HEK293 (cell line): ENCODE measurements around the gene RHOU.

Source experiments
- GLI4 ChIP-seq: fragments of 450-650 bp; formaldehyde crosslinking; IDR thresholded peaks from 2 replicates; pipeline ENCODE4 v1.5.1; 2016; ENCODE audit warnings: missing biosample characterization, missing genetic modification characterization
- OSR2 ChIP-seq: fragments of 450-650 bp; formaldehyde crosslinking; IDR thresholded peaks from 2 replicates; pipeline ENCODE4 v1.5.1; 2016; ENCODE audit warnings: missing biosample characterization, missing genetic modification characterization
- PRDM10 ChIP-seq: fragments of 450-650 bp; formaldehyde crosslinking; IDR thresholded peaks from 2 replicates; pipeline ENCODE4 v1.5.1; 2016; ENCODE audit warnings: missing biosample characterization, missing genetic modification characterization
- PRDM2 ChIP-seq: fragments of 450-650 bp; formaldehyde crosslinking; IDR thresholded peaks from 2 replicates; pipeline ENCODE4 v1.5.1; 2016; ENCODE audit warnings: missing biosample characterization, missing genetic modification characterization, borderline replicate concordance
- REPIN1 ChIP-seq: fragments of 450-650 bp; formaldehyde crosslinking; IDR thresholded peaks from 2 replicates; pipeline ENCODE4 v1.5.1; 2017; ENCODE audit warnings: missing biosample characterization, missing genetic modification characterization, low read depth
- SALL2 ChIP-seq: fragments of 450-650 bp; formaldehyde crosslinking; IDR thresholded peaks from 2 replicates; pipeline ENCODE4 v1.5.0; 2017; ENCODE audit warnings: missing biosample characterization, mild to moderate bottlenecking, missing genetic modification characterization, borderline replicate concordance
- ZBTB10 ChIP-seq: fragments of 450-650 bp; formaldehyde crosslinking; IDR thresholded peaks from 2 replicates; pipeline ENCODE4 v1.5.1; 2016; ENCODE audit warnings: missing biosample characterization, missing genetic modification characterization
- ZNF132 ChIP-seq: fragments of 450-650 bp; formaldehyde crosslinking; IDR thresholded peaks from 2 replicates; pipeline ENCODE4 v1.5.1; 2017; ENCODE audit warnings: missing biosample characterization, missing genetic modification characterization, borderline replicate concordance
- ZNF140 ChIP-seq: fragments of 450-650 bp; formaldehyde crosslinking; IDR thresholded peaks from 2 replicates; pipeline ENCODE4 v1.5.1; 2016; ENCODE audit warnings: missing biosample characterization, missing genetic modification characterization
- ZNF169 ChIP-seq: fragments of 450-650 bp; formaldehyde crosslinking; IDR thresholded peaks from 2 replicates; pipeline ENCODE4 v1.5.1; 2016; ENCODE audit warnings: missing biosample characterization, missing genetic modification characterization
- ZNF19 ChIP-seq: fragments of 450-650 bp; formaldehyde crosslinking; IDR thresholded peaks from 2 replicates; pipeline ENCODE4; 2016; ENCODE audit warnings: missing biosample characterization, missing genetic modification characterization, low read depth
- ZNF214 ChIP-seq: fragments of 450-650 bp; formaldehyde crosslinking; IDR thresholded peaks from 2 replicates; pipeline ENCODE4 v1.5.1; 2017; ENCODE audit warnings: missing biosample characterization, mild to moderate bottlenecking, missing genetic modification characterization, borderline replicate concordance
- ZNF350 ChIP-seq: fragments of 450-650 bp; formaldehyde crosslinking; IDR thresholded peaks from 2 replicates; pipeline ENCODE4 v1.5.0; 2017; ENCODE audit warnings: missing biosample characterization, mild to moderate bottlenecking, missing genetic modification characterization
- ZNF366 ChIP-seq: fragments of 450-650 bp; formaldehyde crosslinking; conservative IDR thresholded peaks from 2 replicates; pipeline ENCODE4 v1.5.1; 2016; ENCODE audit warnings: missing biosample characterization, missing genetic modification characterization
- ZNF391 ChIP-seq: fragments of 450-650 bp; formaldehyde crosslinking; IDR thresholded peaks from 2 replicates; pipeline ENCODE4 v1.5.1; 2016; ENCODE audit warnings: low read depth, missing biosample characterization, missing genetic modification characterization, borderline replicate concordance
- ZNF423 ChIP-seq: fragments of 450-650 bp; formaldehyde crosslinking; IDR thresholded peaks from 2 replicates; pipeline ENCODE4 v1.5.1; 2016; ENCODE audit warnings: missing biosample characterization, missing genetic modification characterization
- ZNF513 ChIP-seq: fragments of 450-650 bp; IDR thresholded peaks from 2 replicates; pipeline ENCODE4 v1.5.1; 2018; ENCODE audit warnings: missing biosample characterization, missing genetic modification characterization
- ZNF529 ChIP-seq: fragments of 450-650 bp; formaldehyde crosslinking; IDR thresholded peaks from 2 replicates; pipeline ENCODE4 v1.5.1; 2017; ENCODE audit warnings: missing genetic modification characterization, missing biosample characterization; ENCODE audit not compliant: insufficient replicate concordance
- ZNF548 ChIP-seq: fragments of 450-650 bp; formaldehyde crosslinking; IDR thresholded peaks from 2 replicates; pipeline ENCODE4 v1.5.1; 2016; ENCODE audit warnings: missing biosample characterization, missing genetic modification characterization
- ZNF692 ChIP-seq: fragments of 450-650 bp; formaldehyde crosslinking; IDR thresholded peaks from 2 replicates; pipeline ENCODE4 v1.5.1; 2016; ENCODE audit warnings: missing biosample characterization, missing genetic modification characterization
- ZNF768 ChIP-seq: fragments of 450-650 bp; formaldehyde crosslinking; IDR thresholded peaks from 2 replicates; pipeline ENCODE4 v1.5.1; 2018; ENCODE audit warnings: missing biosample characterization, mild to moderate bottlenecking, missing genetic modification characterization
- ZNF776 ChIP-seq: fragments of 450-650 bp; formaldehyde crosslinking; IDR thresholded peaks from 2 replicates; pipeline ENCODE4 v1.5.0; 2017; ENCODE audit warnings: missing biosample characterization, missing genetic modification characterization, borderline replicate concordance
- ZNF777 ChIP-seq: fragments of 450-650 bp; formaldehyde crosslinking; IDR thresholded peaks from 2 replicates; pipeline ENCODE4 v1.5.1; 2017; ENCODE audit warnings: missing biosample characterization, missing genetic modification characterization, borderline replicate concordance

The RHOU gene

GRCh38 chr1:228734881-228735801 is at the start of gene RHOU (continued):
- peak; percentile 95 for TF ChIP-seq PRDM10 (tag by site-specific recombination)
- no peak for TF ChIP-seq ZNF548 (tag by site-specific recombination)
- no peak for TF ChIP-seq GLI4 (tag by site-specific recombination)
- TF ChIP-seq ZNF169: no peak
- no peak for TF ChIP-seq SALL2 (tag by site-specific recombination)
- TF ChIP-seq REPIN1: no peak
- TF ChIP-seq ZNF350 (tag by site-specific recombination): no peak
- TF ChIP-seq ZNF768 (tag by site-specific recombination): no peak
- TF ChIP-seq ZNF132 (tag by site-specific recombination): no peak
- TF ChIP-seq ZNF19 (tag by site-specific recombination): no peak
- TF ChIP-seq ZNF529 (tag by site-specific recombination): no peak
- TF ChIP-seq ZNF423 (tag by site-specific recombination): 0 out of 2 replicates have a peak, but pooled peaks have one; percentile 46
- no peak for TF ChIP-seq ZNF776 (tag by site-specific recombination)
- TF ChIP-seq ZNF366 (tag by site-specific recombination): no peak
- TF ChIP-seq ZNF391 (tag by site-specific recombination): 0 out of 2 replicates have a peak, but pooled peaks have one; percentile 43
- no peak for TF ChIP-seq ZNF214 (tag by site-specific recombination)
- no peak for TF ChIP-seq OSR2 (tag by site-specific recombination)
- no peak for TF ChIP-seq ZBTB10
- no peak for TF ChIP-seq ZNF777 (tag by site-specific recombination)
- TF ChIP-seq ZNF513: no peak
- no peak for TF ChIP-seq PRDM2 (tag by site-specific recombination)
- TF ChIP-seq ZNF692 (tag by site-specific recombination): peak; percentile 65; the same call in 1 of the 2 replicates
- no peak for TF ChIP-seq ZNF140 (tag by site-specific recombination)
